Esophagus squamous epithelium (tissue), 5 donors: ENCODE data around the gene NPAS1. TPM values are rescaled to one million over a fixed set of nuclear protein-coding genes. Genes with fewer than 3 reads are reported as not detected.
"Not testable (repeated sequence)": the region's sequence is repeated elsewhere in the genome, so short reads cannot be mapped to it uniquely, and the experiment has no call there.

Source experiments
- DNase-seq: peaks from one replicate; lab custom pipeline; 2025; lab: John Stamatoyannopoulos, UW
- H3K27ac ChIP-seq, 4 donors: fragments of 200-600 bp; sonication (generic); one replicate each; pipeline ENCODE4 v1.5.1; 2016 to 2019; ENCODE audit warnings: mild to moderate bottlenecking in 1 of 4
- H3K27me3 ChIP-seq, 4 donors: fragments of 200-600 bp; sonication (generic); 1 replicate in 3 of 4; 2 replicates in 1 of 4; pipeline versions ENCODE4 v1.5.1 to v1.6.0; 2017 to 2021; ENCODE audit warnings: antibody characterized with exemption in 1 of 4
- H3K36me3 ChIP-seq, 3 donors: fragments of 200-600 bp; sonication (generic); one replicate each; pipeline ENCODE4 v1.5.1; 2016 to 2019
- H3K4me1 ChIP-seq, 3 donors: fragments of 200-600 bp; sonication (generic); one replicate each; pipeline ENCODE4 v1.5.1; 2017 to 2019
- H3K4me3 ChIP-seq, 4 donors: fragments of 200-600 bp; sonication (generic); 1 replicate in 3 of 4; 2 replicates in 1 of 4; pipeline ENCODE4 v1.5.1; 2016 to 2019; ENCODE audit warnings: mild to moderate bottlenecking in 2 of 4, moderate library complexity in 1 of 4
- H3K9me3 ChIP-seq, 3 donors: fragments of 200-600 bp; sonication (generic); one replicate each; pipeline ENCODE4 v1.5.1; 2016 to 2019
- POLR2A ChIP-seq, 4 donors: fragments of 450-650 bp; IDR thresholded peaks; one replicate each; pipeline ENCODE4 v1.6.1; 2017; ENCODE audit warnings: antibody characterized with exemption in 4 of 4, mild to moderate bottlenecking in 4 of 4, moderate library complexity in 3 of 4
- WGBS, 2 donors: methylation state at CpG; one replicate each; pipeline ENCODE4 v1.1.5; 2018; 5-methylcytosine and 5-hydroxymethylcytosine counted together
- intact Hi-C: fragments of 100-400 bp; cut with DNase I; formaldehyde crosslinking; loops from one replicate; pipeline ENCODE4 v1.15.0; 2022
- total RNA-seq, 4 donors: library from RNA; depleted of rRNA; stranded (reverse); fragments of >200 nt; gene quantifications; one replicate each; pipeline ENCODE4 v1.1.0, GENCODE V29; 2016
- TF ChIP-seq, protein P1 (sequence below), 6 experiments: fragments of 450-650 bp in 4 of 6; fragments of 200-600 bp in 2 of 6; sonication (generic) in 2 of 6; IDR thresholded peaks; one replicate each; pipeline ENCODE4 v1.5.1; 2016 to 2019; ENCODE audit warnings: antibody characterized with exemption in 6 of 6, mild to moderate bottlenecking in 4 of 6, moderate library complexity in 4 of 6
- donor health status: DM: yes; HTN: yes; CAD: no.

The NPAS1 gene
- total RNA-seq, 4 donors from 2014 or later: 0.18 to 4.3 (median 1.1) TPM; not detected in 1

GRCh38 chr19:47005164-47005641 is 14.4 kb upstream of the NPAS1 start:
- peaks cover 0 to 11% (median 0%) of the 10 kb centered on the region in 4 donors for H3K27me3 ChIP-seq
- H3K27ac ChIP-seq: no peak overlapping the region
- 83 to 86% methylated on average over 2 to 7 of the region's 15 CpGs for WGBS, 2 donors

GRCh38 chr19:47005873-47006272 is 13.8 kb upstream of the NPAS1 start:
- H3K4me1 ChIP-seq: peaks cover 3 to 13% (median 11%) of the 10 kb centered on the region in 3 donors
- intact Hi-C loops: no loop called here
- no peak for DNase-seq
- peaks cover 3 to 12% (median 5%) of the 10 kb centered on the region in 3 donors for H3K36me3 ChIP-seq
- 67 to 78% methylated on average over 4 of the region's 4 CpGs for WGBS, 2 donors
- TF ChIP-seq POLR2A (IDR thresholded peaks at IDR 0.05): no peak
- TF ChIP-seq, protein P1, sequence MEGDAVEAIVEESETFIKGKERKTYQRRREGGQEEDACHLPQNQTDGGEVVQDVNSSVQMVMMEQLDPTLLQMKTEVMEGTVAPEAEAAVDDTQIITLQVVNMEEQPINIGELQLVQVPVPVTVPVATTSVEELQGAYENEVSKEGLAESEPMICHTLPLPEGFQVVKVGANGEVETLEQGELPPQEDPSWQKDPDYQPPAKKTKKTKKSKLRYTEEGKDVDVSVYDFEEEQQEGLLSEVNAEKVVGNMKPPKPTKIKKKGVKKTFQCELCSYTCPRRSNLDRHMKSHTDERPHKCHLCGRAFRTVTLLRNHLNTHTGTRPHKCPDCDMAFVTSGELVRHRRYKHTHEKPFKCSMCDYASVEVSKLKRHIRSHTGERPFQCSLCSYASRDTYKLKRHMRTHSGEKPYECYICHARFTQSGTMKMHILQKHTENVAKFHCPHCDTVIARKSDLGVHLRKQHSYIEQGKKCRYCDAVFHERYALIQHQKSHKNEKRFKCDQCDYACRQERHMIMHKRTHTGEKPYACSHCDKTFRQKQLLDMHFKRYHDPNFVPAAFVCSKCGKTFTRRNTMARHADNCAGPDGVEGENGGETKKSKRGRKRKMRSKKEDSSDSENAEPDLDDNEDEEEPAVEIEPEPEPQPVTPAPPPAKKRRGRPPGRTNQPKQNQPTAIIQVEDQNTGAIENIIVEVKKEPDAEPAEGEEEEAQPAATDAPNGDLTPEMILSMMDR (IDR thresholded peaks at IDR 0.05): no peak
- H3K27ac ChIP-seq: no peak overlapping the region
- H3K4me3 ChIP-seq: no peak overlapping the region
- H3K27me3 ChIP-seq: peaks cover 0 to 11% (median 0%) of the 10 kb centered on the region in 4 donors
- H3K9me3 ChIP-seq: no peaks in the 10 kb centered on the region

More at GRCh38 chr19:47005164-47005641, 14.4 kb upstream of the NPAS1 start:
- H3K36me3 ChIP-seq: peaks cover 5 to 19% (median 10%) of the 10 kb centered on the region in 3 donors
- TF ChIP-seq, protein P1 (IDR thresholded peaks at IDR 0.05): no peak
- no peak for TF ChIP-seq POLR2A (IDR thresholded peaks at IDR 0.05)
- no peaks in the 10 kb centered on the region for H3K9me3 ChIP-seq
- no peak for DNase-seq
- H3K4me3 ChIP-seq: no peak overlapping the region
- intact Hi-C loops: no loop called here
- H3K4me1 ChIP-seq: peaks cover 3 to 13% (median 11%) of the 10 kb centered on the region in 3 donors

DNA sequence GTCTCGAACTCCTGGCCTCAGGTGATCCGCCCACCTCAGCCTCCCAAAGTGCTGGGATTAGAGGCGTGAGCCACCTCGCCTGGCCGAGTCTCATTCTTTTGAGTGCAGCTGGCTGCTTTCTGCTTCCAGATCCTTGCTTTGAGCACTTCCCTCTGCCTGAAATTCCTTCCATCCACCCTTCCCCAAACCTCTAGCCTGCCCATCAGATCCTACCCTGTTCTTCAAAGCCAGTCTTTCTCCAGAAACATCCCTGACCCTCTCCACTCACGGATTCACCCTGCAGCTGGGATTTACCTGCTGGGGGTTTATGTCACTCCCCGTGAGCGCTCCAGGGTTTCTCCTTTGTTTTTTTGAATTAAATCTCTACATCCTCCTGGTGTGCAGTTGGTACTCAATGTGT is 13.1 kb upstream of the NPAS1 start:
- no peaks in the 10 kb centered on the region for H3K9me3 ChIP-seq
- H3K4me3 ChIP-seq: no peak overlapping the region
- WGBS, 2 donors: 50 to 64% methylated on average over 8 of the region's 8 CpGs

DNA sequence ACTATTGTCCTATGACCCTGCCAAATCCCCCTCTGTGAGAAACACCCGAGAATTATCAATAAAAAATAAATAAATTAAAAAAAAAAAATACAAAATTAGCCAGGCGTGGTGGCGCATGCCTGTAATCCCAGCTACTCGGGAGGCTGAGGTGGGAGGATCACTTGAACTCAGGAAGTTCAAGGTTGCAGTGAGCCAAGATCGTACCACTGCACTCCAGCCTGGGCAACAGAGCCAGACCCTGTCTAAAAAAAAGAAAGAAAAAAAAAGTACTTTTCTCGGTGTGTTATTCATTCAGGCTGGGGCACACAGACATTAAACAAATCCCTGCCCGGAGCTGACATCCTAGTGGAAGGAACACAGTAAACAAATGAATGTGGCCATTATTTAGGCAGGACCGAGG is 9.1 kb upstream of the NPAS1 start:
- H3K9me3 ChIP-seq, H3K4me3 ChIP-seq, DNase-seq, H3K36me3 ChIP-seq, intact Hi-C loops, H3K27ac ChIP-seq: not testable (repeated sequence)
- Histone ChIP-seq H3K4me1 (peaks cover 9 to 17% (median 10%) of the 10 kb centered on the region in 3 donors), H3K27me3 (peaks cover 0 to 12% (median 0%) of the 10 kb centered on the region in 4 donors)
- 64 to 66% methylated on average over 7 of the region's 8 CpGs for WGBS, 2 donors

More for the DNA sequence above, 13.1 kb upstream of the NPAS1 start:
- H3K27ac ChIP-seq: no peak overlapping the region
- intact Hi-C loops: no loop called here
- no peak for DNase-seq
- peaks cover 0 to 15% (median 0%) of the 10 kb centered on the region in 4 donors for H3K27me3 ChIP-seq
- no peak for TF ChIP-seq POLR2A (IDR thresholded peaks at IDR 0.05)
- TF ChIP-seq, protein P1 (IDR thresholded peaks at IDR 0.05): no peak
- peaks cover 3 to 13% (median 11%) of the 10 kb centered on the region in 3 donors for H3K4me1 ChIP-seq
- H3K36me3 ChIP-seq: peaks cover 0 to 6% (median 1%) of the 10 kb centered on the region in 3 donors

DNA sequence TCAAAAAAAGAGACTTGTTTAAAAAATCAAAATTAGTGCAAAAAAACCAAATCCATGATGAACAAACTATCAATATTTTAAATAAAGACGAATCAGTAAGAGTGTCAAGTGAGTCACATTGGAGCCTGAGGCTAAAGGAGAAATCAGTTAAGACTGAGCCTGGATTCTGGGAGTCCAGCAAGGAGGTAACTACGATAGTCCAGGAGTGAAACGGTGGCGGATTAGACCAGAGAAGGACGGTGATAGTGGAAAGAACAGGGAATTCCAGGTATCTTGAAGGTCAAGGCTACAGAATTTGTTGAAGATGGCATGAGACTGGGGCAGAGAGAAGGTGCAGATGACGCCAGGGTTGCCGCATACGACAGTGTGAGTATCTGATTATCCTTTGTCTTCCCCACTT is 7.0 kb upstream of the NPAS1 start:
- peak overlapping the region in 1 of 4 donors; percentile 28 for H3K4me3 ChIP-seq
- no peak overlapping the region for H3K27ac ChIP-seq
- H3K27me3 ChIP-seq: peaks cover 0 to 12% (median 0%) of the 10 kb centered on the region in 4 donors
- peaks cover 9 to 17% (median 10%) of the 10 kb centered on the region in 3 donors for H3K4me1 ChIP-seq
- DNase-seq: no peak
- H3K9me3 ChIP-seq: no peaks in the 10 kb centered on the region
- TF ChIP-seq, protein P1 (IDR thresholded peaks at IDR 0.05): no peak
- TF ChIP-seq POLR2A (IDR thresholded peaks at IDR 0.05): no peak
- intact Hi-C loops: no loop called here
- no peaks in the 10 kb centered on the region for H3K36me3 ChIP-seq
- 15 to 16% methylated on average over 8 of the region's 8 CpGs for WGBS, 2 donors
